A549 (cell line): ENCODE data around the gene SYNJ2BP. TPM values are rescaled to one million over a fixed set of nuclear protein-coding genes. Genes with fewer than 3 reads are reported as not detected.

Source experiments
- polyA plus RNA-seq, 4 experiments: library from polyadenylated mRNA; depleted of rRNA in 3 of 4; stranded (reverse); fragments of >200 nt; fragmentation: RNase III in 1 of 4; extraction: RNeasy Plus Mini Kit Qiagen cat#74134 plus additional on column Dnase treatment in 1 of 4; gene quantifications; 2 replicates in 3 of 4; 3 replicates in 1 of 4; pipeline ENCODE4 v1.2.3, GENCODE V29; 2011 to 2017

Gene SYNJ2BP
- polyA plus RNA-seq, 2 of the 4 experiments (the other 2 are of a cell fraction) = 13.0 to 31.9 TPM

Other genes with a start within 250 kb of the SYNJ2BP start
- gene SLC8A3, start 228.1 kb downstream of the SYNJ2BP start, polyA plus RNA-seq (2011; rRNA removed) = not detected in 2 replicates
- gene SLC8A3, start 228.1 kb downstream of the SYNJ2BP start, polyA plus RNA-seq (2017; fragmentation: RNase III; extraction: RNeasy Plus Mini Kit Qiagen cat#74134 plus additional on column Dnase treatment) = not detected in 3 replicates
- 41.8 and 59.1 TPM in 2 replicates for gene COX16, start 57.4 kb downstream of the SYNJ2BP start, polyA plus RNA-seq (2011; rRNA removed)
- 70.7 to 75.4 TPM (median 71.6 TPM) in 3 replicates for gene COX16, start 57.4 kb downstream of the SYNJ2BP start, polyA plus RNA-seq (2017; fragmentation: RNase III; extraction: RNeasy Plus Mini Kit Qiagen cat#74134 plus additional on column Dnase treatment)
- 0.12 and 0.20 TPM in 2 replicates for gene ADAM21, start 35.1 kb upstream of the SYNJ2BP start, polyA plus RNA-seq (2011; rRNA removed)
- 0.04 to 0.05 TPM (median 0.04 TPM) in 3 replicates for gene ADAM21, start 35.1 kb upstream of the SYNJ2BP start, polyA plus RNA-seq (2017; fragmentation: RNase III; extraction: RNeasy Plus Mini Kit Qiagen cat#74134 plus additional on column Dnase treatment)
- 0.05 and 0.09 TPM in 2 replicates for gene ADAM20, start 117.9 kb upstream of the SYNJ2BP start, polyA plus RNA-seq (2011; rRNA removed)
- 0.04 TPM in 2 of 3 replicates, not detected in the other for gene ADAM20, start 117.9 kb upstream of the SYNJ2BP start, polyA plus RNA-seq (2017; fragmentation: RNase III; extraction: RNeasy Plus Mini Kit Qiagen cat#74134 plus additional on column Dnase treatment)
- 74.6 and 85.5 TPM in 2 replicates for gene MED6, start 183.6 kb upstream of the SYNJ2BP start, polyA plus RNA-seq (2011; rRNA removed)
- 45.1 to 53.7 TPM (median 47.5 TPM) in 3 replicates for gene MED6, start 183.6 kb upstream of the SYNJ2BP start, polyA plus RNA-seq (2017; fragmentation: RNase III; extraction: RNeasy Plus Mini Kit Qiagen cat#74134 plus additional on column Dnase treatment)
- 2.0 TPM in 2 replicates for gene TTC9, start 224.8 kb upstream of the SYNJ2BP start, polyA plus RNA-seq (2011; rRNA removed)
- 1.3 to 1.7 TPM (median 1.3 TPM) in 3 replicates for gene TTC9, start 224.8 kb upstream of the SYNJ2BP start, polyA plus RNA-seq (2017; fragmentation: RNase III; extraction: RNeasy Plus Mini Kit Qiagen cat#74134 plus additional on column Dnase treatment)